K562 (cell line): Measurements from ENCODE around the gene PMVK. TPM values are rescaled to one million over a fixed set of nuclear protein-coding genes. Genes with fewer than 3 reads are reported as not detected.

Experiments used
- CHD7 ChIP-seq: fragments of 200-600 bp; sonication (generic); IDR thresholded peaks from one replicate; pipeline ENCODE4 v1.6.1; 2012; ENCODE audit warnings: mild to moderate bottlenecking, low read depth, low read length, inconsistent platforms
- E2F3 ChIP-seq: fragments of 250-450 bp; sonication (Bioruptor Pico); IDR thresholded peaks from 2 replicates; pipeline ENCODE4 v1.4.0; 2020; ENCODE audit warnings: mild to moderate bottlenecking
- ETS2 ChIP-seq: IDR thresholded peaks from 2 replicates; pipeline ENCODE4 v1.6.1; 2016; ENCODE audit warnings: borderline replicate concordance, missing genetic modification characterization, mild to moderate bottlenecking, moderate library complexity, missing compliant biosample characterization; ENCODE audit not compliant: poor library complexity, severe bottlenecking
- FOXA1 ChIP-seq: fragments of 450-650 bp; IDR thresholded peaks from 2 replicates; pipeline ENCODE4 v1.6.1; 2016; ENCODE audit warnings: mild to moderate bottlenecking, borderline replicate concordance
- GABPB1 ChIP-seq: sonication (generic); formaldehyde crosslinking; IDR thresholded peaks from 2 replicates; pipeline ENCODE4 v1.8.0; 2022; ENCODE audit warnings: mild to moderate bottlenecking, missing genetic modification reagents
- KHSRP ChIP-seq: fragments of 450-650 bp; IDR thresholded peaks from 2 replicates; pipeline ENCODE4 v1.6.1; 2017
- MEIS2 ChIP-seq: fragments of 450-650 bp; IDR thresholded peaks from 2 replicates; pipeline ENCODE4 v1.6.1; 2014; ENCODE audit warnings: mild to moderate bottlenecking; ENCODE audit not compliant: partially characterized antibody
- RAD51 ChIP-seq: fragments of 450-650 bp; IDR thresholded peaks from 2 replicates; pipeline ENCODE4 v1.7.1; 2016; ENCODE audit warnings: low read depth, mild to moderate bottlenecking, borderline replicate concordance
- ZBTB11 ChIP-seq, 3 experiments: fragments of 200-800 bp in 1 of 3; fragments of 250-450 bp in 1 of 3; fragments of 450-650 bp in 1 of 3; sonication (Bioruptor Pico) in 1 of 3; sonication (Bioruptor generic) in 1 of 3; formaldehyde crosslinking in 1 of 3; IDR thresholded peaks; 2 replicates each; pipeline versions ENCODE4 v1.6.1 to v1.8.0; 2016 to 2022; ENCODE audit warnings: mild to moderate bottlenecking in 2 of 3, missing genetic modification characterization in 2 of 3, missing compliant biosample characterization in 1 of 3, moderate library complexity in 1 of 3
- ZBTB43 ChIP-seq: sonication (generic); formaldehyde crosslinking; IDR thresholded peaks from 2 replicates; pipeline ENCODE4 v1.8.0; 2023; ENCODE audit warnings: mild to moderate bottlenecking, missing genetic modification reagents
- polyA plus RNA-seq, 8 experiments: library from polyadenylated mRNA; depleted of rRNA in 4 of 8; stranded (reverse) in 5 of 8; unstranded in 3 of 8; fragments of >200 nt; fragmentation: Nextera tagmentation in 2 of 8; fragmentation: Illumina TruSeq in 1 of 8; extraction: Ambion mirVana in 2 of 8; extraction: Trizol in 1 of 8; gene quantifications; 2 replicates each; pipeline versions ENCODE4 v1.2.1 to v1.2.3, GENCODE V29; 2011 to 2014; ENCODE audit warnings: inconsistent platforms in 1 of 8, missing spikeins in 1 of 8
- total RNA-seq, 7 experiments: library from RNA; depleted of rRNA in 6 of 7; stranded (reverse); fragments of >200 nt in 6 of 7; fragmentation: Illumina TruSeq in 2 of 7; extraction: Trizol in 2 of 7; gene quantifications; 2 replicates each; pipeline versions ENCODE4 v1.2.1 to v1.2.3, GENCODE V29; 2011 to 2021; ENCODE audit warnings: low replicate concordance in 1 of 7

PMVK gene
- total and polyA plus RNA-seq, 9 of the 15 experiments (the other 6 are each of a cell fraction or from before 2014, with no cell fraction given): 1.1 to 15.3 (median 6.3) TPM

- 0 out of 6 replicates have a peak, but pooled peaks of 1 of the 3 experiments have one; percentile 47 for TF ChIP-seq ZBTB11 (CRISPR knock-in tag; IDR thresholded peaks at IDR 0.05)
- peak; percentile 96 for TF ChIP-seq RAD51
- TF ChIP-seq MEIS2: no peak
- TF ChIP-seq KHSRP: no peak
- TF ChIP-seq FOXA1: no peak
- peak; percentile 92 for TF ChIP-seq E2F3
- TF ChIP-seq GABPB1: peak; percentile 95
- no peak for TF ChIP-seq ETS2 (tag)
- TF ChIP-seq CHD7: no peak
- peak; percentile 31; the same call in 1 of the 2 replicates for TF ChIP-seq ZBTB43 (CRISPR knock-in tag)
Measured at GRCh38 chr1:154982897-154983648, 46.6 kb upstream of the PMVK start, which contains the start of gene FLAD1 (continued).
